NCI-H187 treated with DMSO at 0.1 percent for 48 hours (cell line): ENCODE data around the gene KANSL1.
"Not testable (repeated sequence)": the region's sequence is repeated elsewhere in the genome, so short reads cannot be mapped to it uniquely, and the experiment has no call there.

ENCODE experiments used
- DNase-seq: peaks from one replicate; lab custom pipeline; 2025; lab: John Stamatoyannopoulos, UW

KANSL1 gene

GRCh38 chr17:46117117-46117516, 76.1 kb downstream of the KANSL1 start:
- DNase-seq, result no peak

GRCh38 chr17:46115699-46116098, 77.5 kb downstream of the KANSL1 start:
- no peak for DNase-seq

GRCh38 chr17:46111236-46111635, 82.0 kb downstream of the KANSL1 start:
- not testable (repeated sequence) for DNase-seq

- no peak for DNase-seq
These were observed 83.0 kb downstream of the KANSL1 start for GRCh38 chr17:46110219-46110618.

- DNase-seq, result no peak
These were observed 83.5 kb downstream of the KANSL1 start for GRCh38 chr17:46109603-46110189.

- DNase-seq, result no peak
These were observed 84.6 kb downstream of the KANSL1 start for GRCh38 chr17:46108550-46109110.

GRCh38 chr17:46108120-46108519, 85.1 kb downstream of the KANSL1 start:
- DNase-seq, result no peak

- no peak for DNase-seq
These were observed 86.1 kb downstream of the KANSL1 start for GRCh38 chr17:46106966-46107644.

- DNase-seq, result not testable (repeated sequence)
These were observed 90.4 kb downstream of the KANSL1 start for GRCh38 chr17:46102806-46103205.

GRCh38 chr17:46101785-46102617, 91.2 kb downstream of the KANSL1 start:
- not testable (repeated sequence) for DNase-seq

GRCh38 chr17:46100590-46100989, 92.6 kb downstream of the KANSL1 start:
- no peak for DNase-seq

GRCh38 chr17:46099865-46100264, 93.4 kb downstream of the KANSL1 start:
- DNase-seq, result no peak

GRCh38 chr17:46097497-46097896, 95.7 kb downstream of the KANSL1 start:
- DNase-seq, result no peak

- DNase-seq, result no peak
These were observed 100.2 kb downstream of the KANSL1 start for GRCh38 chr17:46092991-46093390.

- no peak for DNase-seq
These were observed 102.4 kb downstream of the KANSL1 start for GRCh38 chr17:46090871-46091270.

GRCh38 chr17:46089389-46089965, 103.8 kb downstream of the KANSL1 start:
- no peak for DNase-seq

GRCh38 chr17:46088595-46088994, 104.6 kb downstream of the KANSL1 start:
- no peak for DNase-seq

- DNase-seq, result not testable (repeated sequence)
These were observed 105.4 kb downstream of the KANSL1 start for GRCh38 chr17:46087871-46088270.

GRCh38 chr17:46086821-46087220, 106.4 kb downstream of the KANSL1 start:
- DNase-seq, result no peak

GRCh38 chr17:46085522-46085921, 107.7 kb downstream of the KANSL1 start:
- no peak for DNase-seq

GRCh38 chr17:46082257-46082656, 111.0 kb downstream of the KANSL1 start:
- no peak for DNase-seq

GRCh38 chr17:46081018-46081320, 112.3 kb downstream of the KANSL1 start:
- DNase-seq, result no peak
